AG09319 (cell line): ENCODE data around the gene ALCAM.
A peak's percentile ranks its signal among the peaks of the same experiment; 100 is the strongest.

Source experiments
- DNase-seq: peaks from one replicate; pipeline ENCODE4 v3.0.0-alpha.2; 2010; ENCODE audit warnings: low read depth; ENCODE audit errors: extremely low read depth
- TF ChIP-seq, protein P1 (sequence below): IDR thresholded peaks from 2 replicates; pipeline ENCODE4 v1.5.1; 2011; ENCODE audit warnings: low read depth, mild to moderate bottlenecking, inconsistent platforms, low read length, moderate library complexity

Gene ALCAM

DNA sequence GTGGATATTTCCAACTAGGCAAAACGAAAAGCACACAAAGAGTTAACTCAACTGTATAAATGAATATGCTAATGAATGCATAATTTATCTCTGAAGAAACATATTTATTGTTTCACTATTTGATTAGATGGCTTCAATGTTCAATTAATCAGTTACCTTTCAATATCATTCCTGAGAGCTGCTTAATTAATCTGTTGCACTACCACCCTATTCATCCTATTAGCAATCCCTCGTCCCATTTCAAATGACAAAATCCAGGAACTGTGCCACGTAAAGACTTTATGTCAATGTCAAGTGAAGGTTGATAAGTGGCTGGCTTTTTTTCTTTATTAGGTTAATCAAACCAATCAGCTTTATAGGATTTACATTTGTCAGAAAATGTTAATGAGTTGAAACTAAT, 82.7 kb downstream of the ALCAM start:
- TF ChIP-seq, protein P1, sequence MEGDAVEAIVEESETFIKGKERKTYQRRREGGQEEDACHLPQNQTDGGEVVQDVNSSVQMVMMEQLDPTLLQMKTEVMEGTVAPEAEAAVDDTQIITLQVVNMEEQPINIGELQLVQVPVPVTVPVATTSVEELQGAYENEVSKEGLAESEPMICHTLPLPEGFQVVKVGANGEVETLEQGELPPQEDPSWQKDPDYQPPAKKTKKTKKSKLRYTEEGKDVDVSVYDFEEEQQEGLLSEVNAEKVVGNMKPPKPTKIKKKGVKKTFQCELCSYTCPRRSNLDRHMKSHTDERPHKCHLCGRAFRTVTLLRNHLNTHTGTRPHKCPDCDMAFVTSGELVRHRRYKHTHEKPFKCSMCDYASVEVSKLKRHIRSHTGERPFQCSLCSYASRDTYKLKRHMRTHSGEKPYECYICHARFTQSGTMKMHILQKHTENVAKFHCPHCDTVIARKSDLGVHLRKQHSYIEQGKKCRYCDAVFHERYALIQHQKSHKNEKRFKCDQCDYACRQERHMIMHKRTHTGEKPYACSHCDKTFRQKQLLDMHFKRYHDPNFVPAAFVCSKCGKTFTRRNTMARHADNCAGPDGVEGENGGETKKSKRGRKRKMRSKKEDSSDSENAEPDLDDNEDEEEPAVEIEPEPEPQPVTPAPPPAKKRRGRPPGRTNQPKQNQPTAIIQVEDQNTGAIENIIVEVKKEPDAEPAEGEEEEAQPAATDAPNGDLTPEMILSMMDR = no peak
- no peak for DNase-seq

- TF ChIP-seq, protein P1 = no peak
Measured at GRCh38 chr3:105456017-105456416, 89.3 kb downstream of the ALCAM start.

DNA sequence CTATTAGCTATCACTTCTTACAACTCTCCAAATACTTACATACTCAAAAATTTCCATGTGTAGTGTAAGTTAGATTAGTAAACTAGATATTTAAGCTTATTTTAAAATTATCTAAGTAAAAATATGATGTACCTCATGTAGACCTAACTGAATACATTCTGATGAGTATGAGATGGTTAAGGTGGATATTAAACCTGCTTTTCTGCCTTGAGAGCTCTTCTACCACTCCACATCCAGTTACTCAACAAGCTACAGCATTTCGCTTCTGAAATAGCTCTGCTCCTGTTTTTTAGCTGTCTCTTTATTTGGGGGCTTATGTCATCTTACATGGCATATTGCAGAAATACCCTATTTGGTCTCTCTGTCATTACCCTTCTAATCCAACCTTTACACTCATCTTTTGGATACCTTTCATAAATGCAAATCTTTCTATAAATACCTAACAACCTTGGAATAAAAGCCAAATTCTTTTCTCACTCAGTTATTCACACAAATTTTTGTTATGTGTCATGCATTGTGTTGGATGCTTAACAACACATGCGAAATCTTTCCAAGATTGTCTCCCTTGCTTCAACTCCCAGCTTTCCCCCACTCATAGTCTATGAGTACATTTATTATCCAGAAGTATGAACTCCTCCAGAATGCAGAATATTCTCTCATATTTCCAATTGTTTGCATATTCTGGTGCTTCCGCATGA, 92.0 kb downstream of the ALCAM start:
- TF ChIP-seq, protein P1 = no peak
- no peak for DNase-seq

More at GRCh38 chr3:105456017-105456416, 89.3 kb downstream of the ALCAM start:
- no peak for DNase-seq

DNA sequence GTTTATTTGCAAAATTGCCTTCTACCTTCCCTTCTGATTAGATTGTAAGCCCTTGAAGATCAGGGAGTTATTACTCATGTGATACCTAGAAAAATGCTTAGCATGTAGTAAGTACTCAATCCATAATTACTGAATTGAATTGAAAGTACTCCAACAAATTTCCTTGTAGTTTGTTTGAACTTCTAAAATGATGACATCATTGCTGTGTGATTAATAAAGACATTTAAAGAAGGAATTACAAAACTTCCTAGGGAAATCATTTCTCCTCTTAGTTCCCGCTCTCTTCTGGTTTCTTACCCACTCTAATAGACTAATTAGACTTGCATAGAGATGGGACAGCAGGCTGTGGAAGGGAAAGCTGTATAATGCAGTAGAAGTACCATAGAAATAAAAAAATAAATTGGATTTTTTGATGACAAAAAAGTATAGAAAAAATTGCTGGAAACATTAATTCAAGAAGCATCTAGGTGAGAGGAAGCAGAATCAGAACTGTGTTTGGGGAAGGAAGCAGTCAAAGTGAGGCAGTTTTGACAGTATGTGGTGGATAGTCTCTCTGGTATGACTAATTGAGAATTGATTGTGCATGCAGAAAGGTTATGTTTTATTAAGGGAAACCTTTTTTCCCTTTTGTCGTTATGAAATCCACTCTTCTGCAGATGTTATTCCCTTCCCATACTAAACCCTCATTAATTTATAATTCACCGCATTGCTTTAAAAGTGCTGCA, 93.0 kb downstream of the ALCAM start:
- DNase-seq = no peak
- TF ChIP-seq, protein P1 = no peak

DNA sequence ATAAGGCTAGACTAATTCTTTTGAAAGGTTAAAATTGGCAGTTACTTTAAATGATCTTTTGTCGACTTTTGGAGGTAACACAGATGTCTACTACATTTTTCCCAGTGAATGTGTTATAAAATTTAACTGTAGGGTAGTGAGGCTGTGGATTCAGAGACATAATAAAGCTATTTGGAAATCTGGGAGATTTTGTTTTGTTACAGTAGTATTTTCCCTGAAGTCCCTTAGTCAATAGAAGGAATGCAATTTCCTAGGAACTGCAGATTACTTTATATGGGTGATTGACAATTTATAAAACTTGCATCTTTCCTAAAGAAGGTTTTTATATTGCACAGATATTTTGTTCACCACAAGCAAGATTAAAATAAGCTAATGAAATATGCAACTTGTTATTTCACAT, 96.9 kb downstream of the ALCAM start:
- DNase-seq = no peak
- TF ChIP-seq, protein P1 = no peak

- TF ChIP-seq, protein P1 = no peak
- DNase-seq = peak; percentile 29
Measured at GRCh38 chr3:105465251-105465853, 98.6 kb downstream of the ALCAM start.

DNA sequence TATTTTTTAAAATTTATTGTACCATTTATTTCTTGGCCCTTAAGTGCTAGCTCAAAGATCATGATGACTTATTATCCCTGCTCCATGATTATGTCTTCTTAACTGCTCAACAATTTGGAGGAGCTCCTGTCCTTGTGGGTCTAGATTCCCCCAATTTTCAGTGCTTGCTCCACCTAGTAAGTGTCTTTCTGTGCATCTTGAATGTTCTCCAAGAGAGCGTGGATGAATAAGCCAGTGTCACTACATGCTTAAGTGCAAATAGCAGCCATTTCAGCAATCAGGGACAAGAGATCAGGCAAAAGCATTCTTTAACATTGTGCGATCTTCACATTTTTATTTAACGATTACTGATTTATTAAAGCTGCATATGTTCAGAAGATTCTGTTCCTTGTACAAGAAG, 99.4 kb downstream of the ALCAM start:
- no peak for DNase-seq
- TF ChIP-seq, protein P1 = no peak
